CD4-positive, alpha-beta T cell treated with Interleukin-4 for 4 hours (primary cell): ENCODE data around the gene YTHDF1.
"Not testable (repeated sequence)": the region's sequence is repeated elsewhere in the genome, so short reads cannot be mapped to it uniquely, and the experiment has no call there.

Experiments
- DNase-seq: peaks from one replicate; pipeline ENCODE4 v3.0.0-alpha.2; 2020

YTHDF1 gene

DNA sequence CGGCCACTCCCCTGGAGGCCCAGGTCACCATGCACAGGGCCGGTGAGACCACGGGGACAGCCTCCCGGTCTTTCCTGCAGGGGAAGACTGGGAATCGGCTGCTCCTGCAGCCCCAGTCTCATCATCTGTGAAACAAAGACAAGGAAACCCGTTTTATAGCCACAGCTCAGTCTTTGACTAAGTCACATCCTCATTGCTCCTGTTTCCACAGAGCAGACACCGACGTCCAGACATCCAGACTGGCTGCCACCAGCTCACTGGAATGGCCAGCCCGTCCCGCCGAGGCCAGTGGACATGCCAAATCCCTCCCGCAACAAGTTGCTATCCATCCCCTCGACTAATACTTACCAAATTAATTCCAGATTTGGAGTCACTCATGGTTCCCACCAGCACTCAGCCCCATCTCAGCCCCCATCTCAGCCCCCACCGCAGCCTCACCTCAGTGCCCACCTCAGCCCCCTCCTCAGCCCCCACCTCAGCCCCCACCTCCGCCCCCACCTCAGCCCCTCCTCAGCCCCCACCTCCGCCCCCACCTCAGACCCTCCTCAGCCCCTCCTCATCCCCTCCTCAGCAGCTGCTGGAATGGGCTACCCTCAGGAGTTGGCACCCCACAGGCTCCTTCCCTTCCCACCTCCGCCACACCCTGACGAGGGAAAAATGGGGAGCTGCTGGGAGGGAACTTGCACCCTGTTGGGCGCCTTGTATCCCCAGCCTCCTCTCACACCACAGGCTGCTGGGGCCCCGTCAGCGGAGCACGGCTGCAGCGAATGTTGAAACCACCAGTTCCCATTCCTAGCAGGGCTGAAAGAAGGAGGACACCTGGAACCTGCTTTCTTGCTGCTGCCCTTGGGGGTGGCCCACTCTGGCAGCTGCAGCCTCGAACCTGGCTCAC is 48.7 kb downstream of the YTHDF1 start:
- DNase-seq: no peak

DNA sequence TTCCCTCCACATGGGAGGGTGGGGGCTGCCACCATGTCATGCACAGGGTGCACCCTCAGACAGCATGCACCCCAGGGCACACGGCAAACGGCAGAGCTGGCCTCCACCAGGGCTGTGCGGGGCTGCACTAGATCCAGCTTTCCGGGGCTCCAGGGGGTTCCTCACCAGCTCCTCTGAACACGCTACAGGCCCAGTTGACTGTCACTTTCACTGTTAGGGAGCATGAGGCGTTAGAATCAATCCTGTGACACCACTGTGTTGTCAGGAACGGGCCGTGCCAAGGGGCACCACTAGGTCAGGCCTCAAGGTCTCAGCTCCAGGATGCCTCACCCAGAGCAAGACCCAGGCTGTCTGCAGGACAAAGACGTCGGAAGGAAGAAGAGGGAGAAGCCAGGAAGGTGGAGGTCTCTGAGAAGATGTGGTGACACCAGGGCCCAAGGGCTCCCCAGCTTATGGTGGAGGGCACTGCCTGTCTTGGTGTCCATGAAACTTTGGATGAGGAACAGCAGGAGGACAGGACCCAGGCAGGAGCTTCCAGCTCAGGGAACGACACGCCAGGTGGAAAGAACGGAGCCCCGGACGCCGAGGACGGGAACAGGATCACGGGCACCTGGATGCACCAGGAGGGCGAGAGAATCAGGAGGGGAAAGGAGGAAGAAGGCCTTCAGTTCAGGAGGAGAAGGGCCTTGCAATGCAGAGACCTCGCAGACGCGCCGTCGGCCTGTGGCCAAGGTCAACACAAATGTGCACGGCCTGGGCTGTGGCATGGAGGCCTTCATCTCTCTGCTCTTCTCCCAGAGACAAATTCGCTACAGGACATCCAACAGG is 49.5 kb downstream of the YTHDF1 start:
- no peak for DNase-seq

- DNase-seq: no peak
These were observed 50.4 kb downstream of the YTHDF1 start for GRCh38 chr20:63165356-63166192.

- no peak for DNase-seq
These were observed 51.2 kb downstream of the YTHDF1 start for GRCh38 chr20:63164484-63165355.

DNA sequence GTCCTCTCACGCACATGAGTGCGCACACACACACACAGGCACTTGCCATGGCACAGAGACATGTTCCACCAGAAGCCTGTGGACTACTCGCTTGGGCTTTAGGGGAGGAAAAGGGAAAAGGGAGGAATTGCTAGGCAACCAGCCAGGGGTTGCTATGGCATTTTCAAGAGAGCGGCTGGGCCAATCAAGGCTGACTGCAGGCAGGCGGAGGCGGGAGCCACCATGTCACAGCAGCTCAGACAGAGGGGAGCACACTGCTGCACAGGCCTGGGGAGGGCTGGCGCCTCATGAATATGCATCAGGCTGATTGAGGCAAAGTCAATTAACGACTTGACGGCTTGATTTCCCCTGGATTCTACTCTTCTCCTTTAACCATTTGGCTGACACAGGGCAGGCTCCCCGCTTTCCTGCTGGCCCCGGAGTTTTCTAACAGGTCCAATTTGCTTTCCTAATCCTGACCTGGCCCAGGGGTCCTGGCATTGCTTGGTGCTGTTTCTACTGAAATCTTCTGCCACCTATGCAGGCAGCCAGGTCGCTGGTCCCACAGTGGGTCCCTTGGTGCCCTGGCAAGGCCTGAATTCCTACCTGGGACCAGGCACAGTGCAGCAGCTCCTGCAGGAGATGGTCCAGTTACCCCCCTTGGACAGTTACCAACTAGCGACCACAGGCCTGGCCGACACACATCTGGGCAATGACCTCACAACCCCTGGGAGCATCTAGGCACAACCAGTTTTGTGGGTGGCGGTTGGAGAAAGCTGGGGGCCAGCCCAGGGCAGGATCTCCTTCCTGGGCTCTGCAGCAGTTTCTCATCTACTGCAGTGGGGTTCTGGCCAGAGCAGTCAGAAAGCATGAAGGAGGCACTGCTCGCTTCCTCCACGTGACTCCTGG is 52.1 kb downstream of the YTHDF1 start:
- DNase-seq: no peak

- DNase-seq: no peak
These were observed 52.8 kb downstream of the YTHDF1 start for GRCh38 chr20:63163171-63163570.

GRCh38 chr20:63162206-63162795 is 53.6 kb downstream of the YTHDF1 start:
- no peak for DNase-seq

GRCh38 chr20:63161176-63161651 is 54.7 kb downstream of the YTHDF1 start:
- DNase-seq: no peak

GRCh38 chr20:63160641-63161175 is 55.2 kb downstream of the YTHDF1 start:
- DNase-seq: no peak

DNA sequence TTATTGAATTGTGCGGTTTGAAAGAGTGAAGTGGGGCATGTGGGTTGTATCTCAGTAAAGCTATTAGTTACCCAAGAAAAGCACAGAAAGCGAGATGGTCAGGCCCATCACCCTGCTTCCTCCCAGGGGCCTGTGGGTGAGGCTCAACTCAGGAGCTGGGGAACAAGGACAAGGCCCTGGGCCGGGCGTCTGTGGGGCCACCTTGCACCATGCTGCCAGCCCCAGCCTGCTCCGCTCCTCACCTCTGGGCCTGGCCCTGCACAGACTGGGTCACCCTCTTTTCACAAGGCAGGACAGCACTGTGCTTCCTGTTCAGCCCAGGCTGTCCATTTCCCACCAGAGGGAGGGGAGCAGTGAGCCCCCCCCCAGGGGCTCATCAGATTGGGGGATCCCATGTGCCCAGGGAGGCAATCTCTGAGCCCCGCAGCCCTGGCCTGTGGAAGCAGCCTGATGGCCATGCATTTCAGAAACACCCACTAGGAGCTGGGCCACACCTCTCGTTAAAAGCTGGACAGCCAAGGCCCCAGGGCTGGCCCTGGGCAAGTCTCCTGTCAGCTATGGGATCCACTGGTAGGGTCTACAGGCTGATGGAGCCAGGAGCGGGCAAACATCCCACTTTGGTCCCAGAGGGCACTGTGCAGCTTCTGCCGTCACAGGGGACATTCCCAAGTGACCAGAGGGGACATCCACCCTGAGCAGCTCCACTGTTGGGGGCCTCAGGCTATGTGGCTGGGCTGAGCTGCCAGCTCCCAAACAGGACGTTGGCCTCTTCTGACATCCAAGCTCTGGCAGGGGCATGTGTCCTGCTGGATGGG is 55.9 kb downstream of the YTHDF1 start:
- no peak for DNase-seq

DNA sequence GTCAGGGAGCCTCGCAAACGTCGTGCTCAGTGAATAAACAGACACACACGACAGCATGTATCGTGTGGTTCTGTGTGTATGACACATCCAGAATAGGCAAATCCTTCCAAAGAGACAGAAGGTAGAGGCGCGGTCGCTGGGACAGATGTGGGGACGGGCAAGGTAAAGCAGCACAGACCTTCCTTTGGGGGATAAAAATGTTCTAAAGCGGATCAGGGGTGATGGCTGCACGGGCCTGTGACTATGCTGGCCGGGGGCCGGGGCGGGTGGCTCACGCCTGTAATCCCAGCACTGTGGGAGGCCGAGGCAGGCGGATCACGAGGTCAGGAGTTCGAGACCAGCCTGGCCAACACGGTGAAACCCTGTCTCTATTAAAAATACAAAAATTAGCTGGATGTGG is 56.7 kb downstream of the YTHDF1 start:
- not testable (repeated sequence) for DNase-seq

- no peak for DNase-seq
These were observed 57.1 kb downstream of the YTHDF1 start for GRCh38 chr20:63158845-63159244.

DNA sequence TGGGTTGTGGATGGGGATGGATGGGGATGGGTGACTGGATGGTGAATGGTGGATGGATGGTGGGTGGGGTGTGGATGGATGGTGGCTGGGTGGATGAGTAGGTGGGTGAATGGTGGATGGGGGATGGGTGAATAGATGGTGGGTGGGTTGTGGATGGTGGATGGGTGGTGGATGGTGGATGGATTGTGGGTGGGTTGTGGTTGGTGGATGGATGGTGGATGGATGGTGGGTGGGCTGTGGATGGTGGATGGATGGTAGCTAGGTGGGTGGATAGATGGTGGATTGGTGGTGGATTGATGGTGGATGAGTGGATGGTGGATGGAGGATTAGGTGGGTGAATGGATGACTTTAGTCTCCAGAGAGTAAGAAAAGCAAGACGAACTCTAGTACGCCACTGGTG is 57.6 kb downstream of the YTHDF1 start:
- DNase-seq: no peak

DNA sequence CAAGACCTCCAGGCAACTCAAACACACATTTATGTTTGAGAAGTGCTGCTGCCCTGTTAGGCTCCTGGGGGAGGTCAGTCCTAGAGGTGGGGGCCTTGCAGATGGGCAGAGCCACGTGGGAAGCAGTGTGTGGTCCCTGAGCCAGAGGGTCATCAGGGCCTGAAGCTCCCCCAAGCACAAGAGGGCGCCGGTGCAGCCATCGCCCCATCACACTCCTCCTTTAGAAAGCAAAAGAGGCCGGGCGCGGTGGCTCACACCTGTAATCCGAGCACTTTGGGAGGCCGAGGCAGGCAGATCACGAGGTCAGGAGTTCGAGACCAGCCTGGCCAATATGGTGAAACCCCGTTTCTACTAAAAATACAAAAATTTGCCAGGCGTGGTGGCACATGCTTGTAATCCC is 58.5 kb downstream of the YTHDF1 start:
- DNase-seq: not testable (repeated sequence)

GRCh38 chr20:63156221-63156671 is 59.7 kb downstream of the YTHDF1 start:
- no peak for DNase-seq

DNA sequence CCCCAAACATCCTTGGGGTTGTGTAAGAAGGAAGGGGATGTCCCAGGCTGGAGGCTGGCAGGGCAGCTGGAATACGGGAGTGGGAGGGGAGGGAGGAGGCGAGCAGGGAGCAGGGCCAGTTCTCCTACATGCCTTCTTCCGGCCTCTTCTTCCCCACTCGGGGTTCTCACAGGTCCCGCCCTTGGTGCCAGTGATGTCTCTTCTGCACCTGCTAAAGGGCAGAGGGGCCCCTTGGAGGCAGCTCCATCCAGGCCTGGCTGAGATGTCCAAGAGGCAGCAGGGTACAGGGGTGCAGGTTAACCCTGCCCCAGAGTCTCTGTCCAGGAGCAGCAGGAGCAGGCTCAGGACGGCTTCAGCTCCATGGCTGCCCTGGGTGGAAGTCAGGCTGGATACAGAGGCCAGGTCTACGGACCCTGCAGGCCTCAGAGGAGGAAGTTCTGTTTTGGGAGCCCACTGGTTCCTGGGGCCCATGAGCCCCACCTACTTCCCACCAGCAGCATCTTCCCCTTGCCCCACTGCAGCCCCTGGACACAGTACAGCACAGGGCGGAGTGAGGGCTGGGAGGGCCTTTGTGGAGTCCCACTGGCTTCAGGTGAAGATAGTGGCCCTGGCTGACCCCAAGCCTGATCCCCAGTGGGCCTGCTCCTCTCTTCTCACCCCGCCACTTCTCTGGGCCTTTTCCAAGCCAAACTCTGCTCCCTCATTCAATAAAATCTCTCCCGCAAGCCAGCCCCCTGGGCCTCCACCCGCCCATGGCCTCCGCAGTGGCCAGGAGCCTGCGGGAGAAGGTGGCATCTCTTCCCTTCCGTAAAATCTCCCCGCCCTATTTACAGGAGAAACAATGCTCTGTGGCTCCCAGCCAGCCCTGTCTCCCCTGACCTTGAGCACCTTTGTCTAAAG is 60.4 kb downstream of the YTHDF1 start:
- DNase-seq: no peak

DNA sequence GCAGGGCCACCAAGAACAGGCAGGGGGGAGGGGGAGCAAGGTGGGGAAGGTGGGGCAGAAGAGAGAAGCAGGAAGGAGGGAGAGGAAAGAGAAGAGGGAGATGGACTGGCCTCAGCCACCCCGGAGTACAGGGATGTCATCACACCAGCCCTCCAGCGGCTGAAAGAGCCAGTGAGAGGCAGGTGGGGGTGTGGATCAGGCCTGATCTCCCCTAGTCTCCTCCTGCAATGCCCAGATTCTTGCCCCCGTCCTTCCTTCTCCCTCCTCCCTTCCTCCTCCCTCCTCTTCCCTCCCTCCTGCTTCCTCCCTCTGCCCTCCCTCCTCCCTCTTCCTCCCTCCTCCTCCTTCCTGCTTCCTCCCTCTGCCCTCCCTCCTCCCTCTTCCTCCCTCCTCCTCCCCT is 61.5 kb downstream of the YTHDF1 start:
- DNase-seq: no peak
